Measurements from ENCODE around the gene GLMN.
"Not testable (repeated sequence)": the region's sequence is repeated elsewhere in the genome, so short reads cannot be mapped to it uniquely, and the experiment has no call there.

The GLMN gene

GRCh38 chr1:92291372-92291999, 7.3 kb downstream of the GLMN start:
- peak; percentile 60 for DNase-seq

DNA sequence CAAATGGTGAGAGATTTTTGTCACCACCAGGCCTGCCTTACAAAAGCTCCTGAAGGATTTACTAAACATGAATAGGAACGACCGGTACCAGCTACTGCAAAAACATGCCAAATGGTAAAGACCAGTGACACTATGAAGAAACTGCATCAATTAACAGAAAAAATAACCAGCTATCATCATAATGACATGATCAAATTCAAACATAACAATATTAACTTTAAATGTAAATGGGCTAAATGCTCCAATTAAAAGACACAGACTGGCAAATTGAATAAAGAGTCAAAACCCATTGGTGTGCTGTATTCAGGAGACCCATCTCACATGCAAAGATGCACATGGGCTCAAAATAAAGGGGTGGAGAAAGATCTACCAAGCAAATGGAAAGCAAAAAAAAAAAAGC, 17.4 kb downstream of the GLMN start:
- DNase-seq, result not testable (repeated sequence)

GRCh38 chr1:92279781-92280180, 19.0 kb downstream of the GLMN start:
- not testable (repeated sequence) for DNase-seq

DNA sequence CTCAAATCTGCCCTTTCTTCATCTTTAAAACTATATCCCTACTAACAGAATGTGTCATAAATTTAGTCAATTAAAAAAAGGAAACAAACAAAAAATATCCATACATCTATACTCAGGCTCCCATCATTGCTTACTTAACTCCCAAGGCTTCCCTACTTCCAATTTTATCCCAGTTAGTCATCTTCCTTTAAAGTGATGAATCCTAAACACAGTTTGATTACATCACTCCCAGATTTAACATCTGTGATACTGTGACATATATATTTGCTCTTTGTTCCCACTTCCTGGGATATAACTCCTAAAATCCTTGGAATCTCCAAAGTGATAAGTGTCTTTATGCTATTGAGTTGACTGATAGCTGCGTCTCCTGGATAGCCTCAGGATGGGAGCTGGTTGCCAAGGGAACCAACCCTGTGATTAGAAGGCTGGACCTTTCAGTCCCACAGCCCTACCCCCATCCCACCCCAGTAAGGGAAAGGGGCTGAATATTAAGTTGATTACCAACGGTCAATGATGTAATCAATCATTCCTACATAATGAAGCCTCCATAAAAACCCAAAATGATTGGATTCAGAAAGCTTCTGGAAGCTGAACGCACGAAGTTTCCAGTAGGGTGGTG, 21.6 kb downstream of the GLMN start:
- DNase-seq, result peak; percentile 85

DNA sequence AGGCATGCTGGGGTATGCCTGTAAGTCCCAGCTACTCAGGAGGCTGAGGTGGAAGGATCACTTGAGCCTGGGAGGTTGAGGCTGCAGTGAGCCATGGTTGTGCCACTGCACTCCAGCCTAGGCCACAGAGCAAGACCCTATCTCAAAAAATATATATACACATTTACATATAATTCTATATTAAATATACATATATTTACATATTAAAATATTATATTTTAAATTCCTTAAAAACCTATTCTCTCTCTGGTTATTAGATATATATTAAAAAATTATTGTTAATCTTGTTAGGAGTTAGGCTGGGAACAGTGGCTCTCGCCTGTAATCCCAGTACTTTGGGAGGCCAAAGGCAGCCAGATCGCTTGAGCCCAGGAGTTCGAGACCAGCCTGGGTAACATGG, 22.7 kb downstream of the GLMN start:
- DNase-seq, result no peak

DNA sequence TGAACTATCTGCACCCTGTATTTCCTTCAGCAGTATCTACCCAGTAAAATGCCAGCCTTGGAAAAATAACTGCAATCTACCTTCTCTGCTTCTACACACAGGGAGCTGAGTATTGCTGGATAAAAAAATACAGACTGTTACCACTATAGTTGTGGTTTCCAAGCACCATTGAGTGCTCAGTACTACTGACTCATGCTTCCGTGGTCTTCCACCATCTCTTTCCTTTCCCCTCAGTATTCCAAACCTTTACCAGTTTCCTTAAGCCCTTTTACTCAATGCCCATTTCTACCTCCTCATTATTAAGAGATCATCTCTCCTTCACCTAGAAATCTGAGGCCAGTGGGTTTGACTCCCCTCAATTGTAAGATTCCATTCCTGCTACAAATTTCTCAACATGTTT, 23.8 kb downstream of the GLMN start:
- peak; percentile 36 for DNase-seq

DNA sequence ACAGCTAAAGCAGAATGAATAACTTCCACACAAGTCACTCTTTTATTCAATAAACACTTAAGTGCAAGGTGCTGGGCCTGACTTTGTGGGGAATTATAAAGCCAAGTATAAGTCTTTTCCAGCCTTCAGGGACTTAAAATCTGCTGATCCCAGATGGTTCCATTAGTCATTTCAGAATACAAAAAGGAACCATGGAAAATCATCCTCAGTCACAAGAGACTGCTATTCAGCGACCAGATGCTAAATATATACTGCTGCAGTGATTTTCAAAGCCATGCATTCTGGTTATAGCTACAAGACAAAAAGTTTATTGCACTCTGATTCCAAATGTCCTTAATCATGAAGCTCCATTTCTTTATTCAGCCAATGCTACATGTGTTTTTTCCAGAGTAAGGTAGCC, 25.7 kb downstream of the GLMN start:
- no peak for DNase-seq

GRCh38 chr1:92262516-92262915, 36.3 kb downstream of the GLMN start:
- no peak for DNase-seq

DNA sequence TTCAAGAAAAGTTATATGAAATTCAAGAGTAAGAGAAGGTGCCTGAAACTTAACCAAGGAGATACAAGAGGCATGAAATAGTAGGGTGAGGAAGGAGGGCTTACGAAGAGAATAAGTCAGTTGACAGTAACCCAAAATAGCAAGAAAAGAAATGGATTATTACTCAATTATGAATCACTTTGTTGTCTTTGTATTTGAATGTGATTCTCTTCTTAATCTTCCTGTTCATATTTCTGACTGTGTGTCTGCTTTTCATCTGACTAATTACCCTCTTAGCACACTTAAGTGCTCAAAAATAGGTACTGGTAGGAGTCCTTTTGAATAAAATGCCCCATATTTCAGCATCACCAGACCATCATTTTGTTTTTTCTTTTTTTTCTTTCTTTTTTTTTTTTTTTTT, 39.4 kb downstream of the GLMN start:
- DNase-seq, result peak; percentile 6

DNA sequence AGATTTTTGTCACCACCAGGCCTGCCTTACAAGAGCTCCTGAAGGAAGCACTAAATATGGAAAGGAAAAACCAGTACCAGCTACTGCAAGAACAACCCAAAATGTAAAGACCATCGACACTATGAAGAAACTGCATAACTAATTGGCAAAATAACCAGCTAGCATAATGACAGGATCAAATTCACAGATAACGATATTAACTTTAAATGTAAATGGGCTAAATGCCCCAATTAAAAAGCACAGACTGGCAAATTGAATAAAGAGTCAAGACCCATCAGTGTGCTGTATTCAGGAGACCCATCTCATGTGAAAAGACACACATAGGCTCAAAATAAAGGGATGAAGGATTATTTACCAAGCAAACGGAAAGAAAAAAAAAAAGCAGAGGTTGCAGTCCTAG, 44.1 kb downstream of the GLMN start:
- not testable (repeated sequence) for DNase-seq

- DNase-seq, result no peak
Observed at GRCh38 chr1:92244376-92244775, 54.4 kb downstream of the GLMN start.

DNA sequence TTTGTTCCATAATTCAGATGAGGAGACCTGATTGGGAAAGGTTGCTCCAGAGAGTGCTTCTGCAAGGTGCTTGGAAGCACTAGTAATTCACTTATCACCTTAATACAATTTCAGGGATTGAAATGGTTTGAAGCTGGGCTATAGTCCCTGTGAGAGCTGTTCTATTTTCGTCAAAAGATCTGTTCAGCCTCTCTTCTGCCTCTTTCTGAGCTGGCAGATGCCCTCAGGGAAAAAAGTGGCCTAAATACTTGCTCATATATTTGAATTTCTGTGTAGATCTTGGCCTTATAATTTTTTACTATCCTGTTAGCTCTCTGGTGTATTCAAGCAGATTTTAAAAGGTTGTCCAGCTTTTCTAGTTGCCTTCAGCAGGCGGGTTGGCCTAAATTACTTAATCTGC, 58.8 kb downstream of the GLMN start:
- DNase-seq, result no peak

DNA sequence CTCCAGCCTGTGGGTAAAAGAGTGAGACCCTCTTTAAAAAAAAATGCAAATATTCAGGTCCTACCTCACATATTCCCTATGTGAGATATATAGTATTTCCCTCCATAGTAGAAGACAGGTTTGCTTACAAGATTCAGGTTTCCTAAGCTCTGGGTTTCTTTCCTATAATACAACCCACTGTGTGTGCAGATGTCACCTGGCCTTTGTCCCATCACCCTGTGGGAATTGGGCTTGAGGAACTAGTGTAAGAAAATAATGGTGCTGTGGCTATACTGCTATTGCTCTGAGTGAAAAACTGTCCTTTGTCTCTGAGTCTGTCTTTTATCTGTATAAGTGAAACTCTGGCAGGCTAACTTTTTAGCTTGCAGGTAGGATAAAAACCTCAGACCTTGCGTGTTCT, 68.1 kb downstream of the GLMN start:
- DNase-seq, result no peak

DNA sequence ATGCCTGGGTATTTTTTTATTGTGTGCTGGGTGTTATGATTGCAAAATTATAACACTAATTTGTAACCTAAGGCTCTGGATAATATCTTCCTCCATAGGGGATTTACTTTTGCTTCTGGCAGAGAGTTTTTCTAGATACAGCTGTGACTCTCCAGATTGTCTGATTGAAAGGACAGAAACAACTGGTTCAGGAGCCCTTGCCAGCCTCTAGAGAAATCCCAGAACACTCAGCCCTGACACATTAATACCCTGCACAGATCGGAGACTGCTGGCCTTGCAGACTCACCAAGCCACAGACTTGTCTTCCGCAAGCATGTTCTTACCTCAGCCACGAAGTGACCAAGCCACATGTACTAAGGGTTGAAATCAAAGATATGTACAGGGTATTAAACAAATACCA, 70.4 kb downstream of the GLMN start:
- no peak for DNase-seq

GRCh38 chr1:92219028-92219427, 79.8 kb downstream of the GLMN start:
- no peak for DNase-seq

- no peak for DNase-seq
Observed at GRCh38 chr1:92218559-92218958, 80.2 kb downstream of the GLMN start.

DNA sequence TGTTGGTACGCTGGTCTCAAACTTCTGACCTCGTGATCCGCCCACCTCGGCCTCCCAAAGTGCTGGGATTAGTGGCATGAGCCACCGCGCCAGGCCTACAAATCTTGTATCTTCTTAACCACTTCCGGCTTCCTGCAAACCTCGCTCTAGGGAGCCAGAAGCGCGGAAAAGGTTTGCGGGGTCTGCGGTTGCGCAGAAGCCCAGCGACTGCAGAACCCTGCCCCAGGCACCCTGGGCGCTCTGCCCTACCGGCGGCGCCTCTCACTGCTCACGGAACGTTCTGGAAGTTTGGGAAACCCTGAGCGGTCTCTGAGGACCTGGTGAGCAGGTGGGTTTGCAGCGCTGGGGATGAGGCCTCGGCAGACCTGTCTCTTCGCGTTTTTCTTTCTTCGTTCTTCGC, 81.1 kb downstream of the GLMN start, which contains the start of gene C1orf146:
C1orf146 (plus strand) TSS at position 195 of the 400 bp plus-strand sequence. CDS start 13,506 bp downstream, outside the sequence.
- no peak for DNase-seq

GRCh38 chr1:92211166-92211565, 87.6 kb downstream of the GLMN start:
- peak; percentile 55 for DNase-seq

- peak; percentile 34 for DNase-seq
Observed at GRCh38 chr1:92210701-92211100, 88.1 kb downstream of the GLMN start.

- DNase-seq, result no peak
Observed at GRCh38 chr1:92203105-92203504, 95.7 kb downstream of the GLMN start.

DNA sequence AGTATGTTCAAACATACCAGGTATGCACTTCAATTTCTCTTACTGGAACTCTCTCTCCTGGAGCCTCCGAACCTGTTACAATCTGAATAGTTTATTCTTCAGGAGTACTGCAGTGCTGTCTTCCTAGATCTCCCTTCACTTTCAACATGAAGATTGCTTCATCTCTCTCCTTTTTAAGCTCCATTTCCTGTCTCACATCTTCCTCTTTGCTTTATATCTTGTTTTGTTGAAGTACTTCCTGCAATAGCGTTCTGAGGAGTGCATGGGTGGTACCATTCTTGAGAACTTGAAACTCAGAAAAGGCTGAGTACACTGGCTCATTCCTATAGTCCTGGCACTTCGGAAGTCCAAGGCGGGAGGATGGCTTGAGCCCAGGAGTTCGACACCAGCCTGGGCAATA, 96.8 kb downstream of the GLMN start:
- no peak for DNase-seq

Data from fibroblast of skin of right biceps (primary cell).